HG02623 (cell line): Measurements from ENCODE around the gene RBM20.
A peak's percentile ranks its signal among the peaks of the same experiment; 100 is the strongest.

ENCODE experiments used
- ATAC-seq: cut with Tn5 transposase; IDR thresholded peaks from one replicate; pipeline ENCODE4 v1.9.1; 2021; ENCODE audit warnings: moderate library complexity; ENCODE audit not compliant: unreplicated experiment

Gene RBM20

DNA sequence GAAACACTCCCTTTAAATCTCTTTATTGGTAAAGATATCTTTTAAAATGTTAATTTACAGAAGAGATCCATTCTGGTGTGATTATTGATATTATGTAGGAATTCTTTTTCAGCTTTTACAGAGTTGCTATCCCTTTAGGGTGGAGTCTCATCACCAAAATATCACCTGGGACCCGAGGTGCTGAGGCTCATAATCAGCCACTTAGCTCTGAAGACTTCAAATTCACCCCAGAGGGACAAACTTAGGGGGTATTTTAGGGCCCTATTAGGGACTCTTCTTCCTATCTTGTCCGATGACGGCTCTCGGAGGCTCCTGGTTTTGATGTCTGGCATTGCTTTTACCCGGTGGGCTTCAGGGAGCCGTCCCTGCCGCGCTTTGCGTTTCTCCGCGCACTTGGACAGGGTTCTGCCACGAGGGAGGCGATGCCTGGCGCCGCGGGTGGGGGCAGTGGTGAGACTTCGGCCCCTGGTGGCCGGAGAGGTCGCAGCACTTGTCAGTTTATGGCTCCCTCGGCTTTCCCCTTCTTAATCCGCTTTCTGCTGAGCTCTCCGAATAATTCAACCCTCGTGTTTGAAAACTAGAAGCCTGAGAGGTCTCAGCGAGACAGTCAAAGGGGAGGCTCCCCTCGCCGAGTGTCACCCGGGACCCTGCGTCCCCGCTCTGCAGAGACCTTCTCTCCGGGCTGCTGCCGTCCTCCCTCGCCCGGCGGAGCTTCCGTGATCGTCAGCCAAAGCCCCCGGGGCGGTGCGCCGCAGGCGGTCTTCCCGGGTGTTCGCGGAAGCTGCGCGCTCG is 27.8 kb downstream of the RBM20 start:
- peak; percentile 98 for ATAC-seq

DNA sequence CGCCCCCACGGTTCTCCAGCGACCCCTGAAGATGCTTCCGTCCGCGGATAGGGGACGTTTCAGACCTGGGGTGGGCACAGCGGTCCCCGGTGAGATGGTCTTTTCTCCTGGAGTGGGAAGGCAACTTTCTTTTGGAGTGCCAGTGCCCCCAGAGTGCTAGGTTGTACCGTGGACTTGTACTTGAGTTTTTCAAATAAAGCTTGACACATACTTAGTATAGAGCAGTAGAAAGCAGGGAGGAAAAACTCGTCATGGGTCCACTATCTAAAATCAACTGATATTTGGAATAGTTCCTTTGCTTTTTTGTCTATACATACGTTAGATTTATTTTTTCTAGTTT is 28.4 kb downstream of the RBM20 start:
- peak; percentile 14 for ATAC-seq

DNA sequence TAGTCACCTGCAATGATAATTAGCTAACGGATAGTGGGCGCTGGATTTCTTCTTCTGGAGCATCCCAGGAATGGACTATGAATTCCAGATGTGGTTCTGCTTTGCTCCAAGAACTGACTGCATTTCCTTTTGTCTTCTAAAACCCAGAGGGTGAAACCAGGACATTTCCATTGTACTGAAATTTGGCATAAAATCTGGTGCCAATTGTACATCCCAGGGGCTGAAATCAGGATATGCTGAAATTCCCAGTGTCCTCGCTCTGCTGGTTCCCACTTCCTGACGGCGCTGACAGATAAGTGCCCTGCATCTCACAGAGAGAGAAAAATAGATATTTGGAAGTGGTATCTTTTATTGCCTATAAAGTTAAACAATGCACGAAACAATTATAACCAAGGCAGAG is 31.9 kb downstream of the RBM20 start:
- ATAC-seq: no peak

DNA sequence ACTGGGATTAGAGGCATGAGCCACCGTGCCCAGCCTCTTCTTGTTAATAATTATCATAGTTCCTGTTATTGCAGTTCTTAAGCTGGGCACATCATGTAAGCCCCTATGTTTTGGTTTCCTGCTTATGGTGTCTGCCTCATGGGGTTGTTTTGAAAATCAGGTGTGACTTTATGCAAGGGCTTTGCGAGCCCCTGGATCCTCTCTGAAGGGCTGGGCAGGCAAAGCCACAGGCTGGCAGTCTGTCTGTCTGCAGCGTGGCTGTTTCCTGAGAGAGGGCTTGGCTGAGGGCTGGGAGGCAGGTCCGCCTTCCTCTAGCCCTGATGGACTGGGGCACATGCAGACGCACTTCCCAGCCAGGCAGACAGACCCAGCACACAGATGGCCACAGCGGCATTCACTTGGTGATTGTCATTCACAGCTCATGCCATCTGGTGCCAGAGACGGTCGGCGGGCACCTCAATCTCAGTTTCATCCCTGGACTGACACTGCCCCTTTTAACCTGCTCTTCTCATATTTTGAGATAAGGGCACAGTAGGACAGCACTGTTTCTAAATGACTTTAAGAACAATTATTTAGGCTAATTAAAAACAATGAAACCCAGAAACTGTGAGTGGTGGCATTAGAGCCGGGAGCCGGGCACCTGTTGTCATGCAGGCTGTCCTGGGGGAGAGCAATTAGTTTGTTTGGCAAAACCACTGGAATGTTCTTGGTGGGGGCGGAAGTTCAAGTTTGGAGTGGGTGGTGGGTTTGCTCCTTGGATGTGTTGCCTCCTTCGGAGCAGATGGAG is 35.5 kb downstream of the RBM20 start:
- ATAC-seq: no peak

DNA sequence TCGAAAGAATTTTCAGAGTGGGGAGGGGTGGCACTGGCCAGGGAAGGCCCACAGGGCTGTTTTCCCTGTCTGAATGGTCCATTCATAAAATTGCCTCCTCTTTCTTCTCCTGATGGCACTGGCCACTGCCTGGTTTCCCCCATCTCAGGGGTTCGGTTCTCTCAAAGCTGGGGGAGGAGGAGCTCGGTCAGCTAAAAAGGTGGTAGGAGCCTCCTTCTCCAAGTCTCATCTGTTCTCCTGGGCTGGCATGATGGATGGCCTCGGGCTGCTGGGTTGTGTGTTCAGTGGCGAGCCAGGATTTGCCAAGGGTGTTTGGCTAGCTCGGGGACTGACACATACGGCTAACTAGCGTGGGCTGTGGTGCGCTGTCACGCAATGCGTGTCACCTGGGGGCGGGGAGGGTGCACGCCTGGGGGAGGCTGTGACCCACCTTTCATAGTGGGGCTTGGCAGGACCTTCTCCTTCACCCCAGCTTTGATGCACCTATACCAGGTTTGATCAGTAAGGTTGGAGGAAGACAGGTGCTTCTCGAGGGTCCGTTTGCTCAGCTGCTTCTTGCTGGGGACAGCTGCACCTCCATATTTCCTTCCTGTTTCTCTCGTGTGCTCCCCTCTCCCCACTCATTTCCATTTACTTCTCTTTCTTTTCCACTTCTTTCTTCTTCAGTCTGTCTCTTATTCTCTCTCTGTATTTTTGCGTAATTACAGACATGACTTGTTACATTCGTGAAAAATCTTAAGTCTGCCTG is 36.3 kb downstream of the RBM20 start:
- no peak for ATAC-seq

DNA sequence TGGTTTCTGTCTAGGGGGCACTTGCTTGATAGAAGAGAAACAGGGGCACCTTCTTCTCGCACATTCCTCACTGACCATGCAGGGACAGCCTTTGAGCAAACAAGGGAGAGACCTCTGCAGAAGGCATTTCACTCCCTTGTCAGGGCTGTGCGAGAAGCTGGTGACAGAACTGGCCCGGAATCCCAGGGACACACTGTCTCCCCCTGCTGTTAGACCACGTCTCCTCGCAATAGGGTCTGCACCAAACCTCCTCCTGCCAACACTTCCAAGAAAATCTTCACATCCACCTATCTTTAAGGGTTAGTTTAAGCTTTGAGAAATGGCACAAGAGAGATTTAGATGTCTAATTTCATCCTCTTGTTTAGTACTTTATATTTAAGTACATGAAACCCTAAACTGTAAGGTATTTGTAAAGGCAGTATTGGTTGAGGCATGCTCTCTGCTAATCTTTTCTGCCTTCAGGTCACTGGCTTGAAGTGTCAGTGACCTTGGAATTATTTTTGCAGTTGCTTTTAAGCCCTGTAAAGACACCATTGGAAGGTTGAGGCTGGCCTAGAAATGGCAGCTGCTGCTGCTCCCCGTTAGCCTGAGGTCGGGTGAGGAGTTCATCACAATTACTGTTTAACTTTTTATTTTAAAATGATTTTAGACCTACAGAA is 37.0 kb downstream of the RBM20 start:
- no peak for ATAC-seq

DNA sequence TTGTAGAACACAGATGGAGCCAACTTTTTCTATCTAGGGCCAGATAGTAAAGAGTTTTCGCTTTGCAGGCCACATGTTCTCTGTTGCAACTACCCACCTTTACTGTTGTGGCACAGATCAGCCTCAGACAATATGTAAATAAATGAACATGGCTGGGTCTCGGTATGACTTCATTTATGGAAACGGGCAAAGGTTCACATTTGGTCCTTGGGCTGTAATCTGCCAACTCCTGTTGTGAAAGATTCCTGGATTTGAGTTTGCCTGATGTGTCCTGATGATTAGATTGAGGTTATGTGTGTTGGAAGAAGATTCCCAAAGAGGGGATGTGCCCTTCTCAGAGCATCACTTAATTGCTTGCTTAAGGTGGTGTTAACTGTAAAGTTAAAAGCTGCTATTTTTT is 38.2 kb downstream of the RBM20 start:
- ATAC-seq: no peak

DNA sequence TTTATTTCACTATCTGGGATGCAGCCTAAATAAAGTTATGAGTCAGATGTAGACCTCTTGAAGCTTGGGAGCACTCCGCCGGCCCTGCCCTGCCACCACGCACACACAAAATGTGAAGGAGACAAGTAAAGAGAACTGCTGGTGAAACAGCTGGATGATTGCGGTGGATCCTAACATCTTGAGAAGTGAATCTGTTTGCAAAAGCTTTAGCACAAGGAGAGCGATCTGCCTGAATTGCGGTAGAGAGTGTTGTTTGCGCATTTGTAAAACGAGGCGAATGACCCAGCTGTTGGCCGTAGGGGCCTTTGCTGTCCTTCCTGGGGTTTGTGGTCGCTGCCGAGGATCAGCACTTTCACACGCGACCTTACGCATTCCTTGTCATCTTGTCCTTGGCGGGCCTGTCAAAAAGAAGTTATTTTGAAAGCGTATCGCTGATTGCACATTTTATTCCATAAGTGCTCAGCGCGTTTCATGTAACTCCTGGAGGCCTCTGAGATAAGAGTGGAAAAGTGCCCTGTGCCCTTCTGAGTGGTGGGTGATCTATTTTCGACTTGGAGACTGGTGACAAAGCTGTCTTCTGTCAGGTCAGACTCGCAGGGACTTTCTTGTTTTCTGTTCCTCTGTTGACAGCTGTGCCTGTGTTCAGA is 40.8 kb downstream of the RBM20 start:
- no peak for ATAC-seq

DNA sequence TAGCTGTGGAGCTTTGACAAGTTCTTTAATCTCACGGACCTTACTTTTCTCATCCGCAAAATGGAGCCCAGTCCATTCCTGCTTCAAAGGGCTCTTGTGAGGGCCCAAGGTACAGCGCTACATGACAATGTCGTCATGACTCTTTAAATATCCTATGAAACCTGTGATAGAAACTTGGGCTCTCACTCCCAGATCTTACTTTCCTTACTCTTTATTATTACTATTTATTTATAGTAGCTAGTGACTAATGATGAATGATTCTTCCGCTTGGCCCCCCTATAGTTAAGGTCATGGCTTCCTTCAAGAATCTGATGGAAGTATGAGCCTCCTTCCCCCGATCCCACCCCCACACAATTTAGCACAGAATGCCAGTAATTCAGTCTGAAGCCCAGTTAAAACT is 41.9 kb downstream of the RBM20 start:
- ATAC-seq: no peak

DNA sequence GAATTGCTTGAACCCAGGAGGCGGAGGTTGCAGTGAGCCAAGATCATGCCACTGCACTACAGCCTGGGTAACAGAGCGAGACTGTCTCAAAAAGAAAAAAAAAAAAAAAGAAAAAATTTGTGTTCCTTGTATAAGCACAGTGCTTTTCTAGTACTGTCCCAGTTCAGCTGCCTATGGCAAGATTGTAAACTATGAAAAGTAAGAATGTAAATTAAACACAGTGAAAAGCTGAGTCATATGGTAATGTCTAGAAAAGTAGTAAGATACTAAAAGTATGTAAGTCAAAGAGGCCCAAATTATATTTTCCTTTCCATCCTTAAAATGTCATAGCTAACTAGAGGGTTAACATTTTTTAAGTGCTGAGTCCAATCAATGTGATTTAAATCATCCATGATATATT is 42.8 kb downstream of the RBM20 start:
- ATAC-seq: no peak

DNA sequence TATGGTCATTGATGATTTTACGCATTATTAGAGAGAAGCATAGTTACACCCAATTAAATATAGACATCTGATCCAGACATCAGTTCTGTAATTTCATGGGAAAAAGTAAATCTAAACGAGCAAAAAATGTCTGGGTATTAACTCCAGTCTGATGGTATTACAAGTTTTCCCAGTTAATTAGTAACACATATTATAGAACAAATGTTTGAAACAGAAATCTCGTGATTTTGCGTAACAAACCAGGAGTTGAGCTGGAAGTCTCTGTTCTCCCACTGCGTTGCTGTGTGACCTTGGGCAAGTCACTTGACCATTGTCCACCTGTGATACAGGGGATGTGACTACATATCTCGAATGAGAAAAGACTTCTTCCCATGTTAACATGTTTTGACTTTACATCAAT is 43.3 kb downstream of the RBM20 start:
- no peak for ATAC-seq

DNA sequence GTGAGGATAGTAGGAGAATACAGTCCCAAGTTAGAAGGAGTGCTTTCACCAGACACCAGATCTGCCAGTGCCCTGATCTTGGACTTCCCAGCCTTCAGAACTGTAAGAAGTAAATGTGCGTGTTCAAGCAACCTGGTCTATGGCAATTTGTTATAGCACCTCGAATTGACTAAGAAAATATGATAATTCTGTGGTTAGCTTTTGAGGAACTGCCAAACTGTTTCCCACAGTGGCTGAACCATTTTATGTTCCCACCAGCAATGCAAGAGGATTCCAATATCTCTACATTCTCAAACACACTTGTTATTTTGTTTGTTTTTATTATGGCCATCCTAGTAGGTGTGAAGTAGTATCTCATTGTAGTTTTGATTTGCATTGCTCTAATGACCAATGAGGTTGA is 47.0 kb downstream of the RBM20 start:
- ATAC-seq: no peak

DNA sequence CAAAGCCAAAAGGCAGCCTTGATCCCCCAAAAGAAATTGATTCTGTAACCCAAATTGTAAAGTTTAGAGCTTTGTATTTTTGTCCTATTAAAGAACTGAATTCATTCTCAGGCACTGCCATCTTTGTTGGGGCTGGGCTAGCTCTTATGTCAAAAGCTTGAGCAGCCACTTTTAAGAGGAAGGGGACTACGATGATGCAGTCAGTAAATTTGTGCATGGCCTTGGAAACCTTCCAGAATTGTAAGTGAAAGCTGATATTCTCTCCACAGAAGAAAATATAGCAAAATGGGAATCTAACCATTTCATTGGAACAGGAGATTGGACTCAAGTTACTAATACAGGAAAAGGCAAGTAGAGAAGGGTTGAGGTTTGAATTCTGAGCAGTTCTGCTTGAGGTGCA is 50.1 kb downstream of the RBM20 start:
- no peak for ATAC-seq

DNA sequence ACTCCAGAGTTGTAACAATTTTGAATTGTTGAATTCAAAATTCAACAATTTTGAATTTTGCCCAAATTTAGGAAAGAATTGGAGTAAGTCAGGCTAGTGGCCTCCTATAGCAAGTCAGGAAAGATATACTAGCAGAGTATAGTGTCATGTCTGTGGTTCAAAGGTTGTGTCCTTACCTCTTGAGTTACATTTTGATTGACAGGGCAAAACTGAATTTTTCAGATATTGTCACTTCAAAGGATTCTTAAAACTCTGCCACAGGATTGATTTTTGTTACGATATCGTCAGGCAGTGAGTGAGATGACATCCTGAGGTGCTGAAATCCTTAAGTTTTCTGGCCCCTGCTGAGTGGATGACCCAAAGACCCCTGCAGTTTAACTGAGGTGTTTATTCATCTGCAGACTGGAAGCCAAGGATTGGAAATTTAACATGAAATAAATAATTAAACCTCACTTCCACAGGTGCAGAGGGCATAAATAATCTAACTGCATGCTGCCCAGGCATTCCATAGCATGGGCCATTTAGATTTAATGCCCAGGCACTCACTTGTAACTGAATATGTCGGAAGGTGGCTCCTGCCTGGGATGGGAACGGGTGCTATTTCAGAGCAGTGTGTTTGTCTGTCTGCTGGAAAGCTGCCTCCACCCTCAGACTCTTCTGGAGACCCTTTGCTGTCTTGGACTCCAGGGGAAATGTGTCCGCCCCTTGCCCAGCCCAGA is 50.8 kb downstream of the RBM20 start:
- no peak for ATAC-seq

DNA sequence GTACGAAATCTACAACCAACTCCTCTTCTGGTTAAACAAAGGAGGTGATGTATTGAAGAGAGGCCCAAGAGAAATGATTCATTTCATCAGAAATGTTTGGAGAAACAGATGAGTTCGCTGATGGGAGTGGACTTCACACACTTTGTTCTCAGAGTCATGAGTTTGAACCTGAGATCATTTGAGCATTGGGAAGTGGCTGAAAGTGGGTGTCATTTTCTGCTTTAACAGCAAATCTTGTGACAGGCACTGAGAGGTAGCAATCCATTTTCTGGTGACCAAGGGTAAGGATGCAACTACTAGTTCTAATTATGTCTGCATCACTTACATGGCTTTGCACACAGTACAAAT is 51.4 kb downstream of the RBM20 start:
- ATAC-seq: no peak

DNA sequence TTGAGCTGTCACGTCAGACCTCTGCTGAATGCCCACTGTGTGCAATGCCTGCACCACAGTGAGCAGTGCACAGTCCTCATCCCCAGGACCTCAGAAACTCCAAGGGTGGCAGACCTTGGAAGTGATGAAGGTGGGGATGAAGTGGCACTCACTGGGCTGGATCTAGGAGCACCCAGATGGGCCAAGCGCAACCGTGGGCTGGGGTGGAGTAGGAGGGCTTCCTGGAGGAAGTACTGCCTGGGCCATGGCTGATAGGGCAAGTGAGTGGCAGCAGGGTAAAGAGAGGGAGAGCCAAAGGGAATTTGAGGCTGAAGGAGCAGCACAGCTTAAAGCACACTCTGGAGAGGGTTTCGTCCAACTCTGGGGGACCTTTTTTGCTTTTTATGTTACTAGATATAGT is 52.3 kb downstream of the RBM20 start:
- no peak for ATAC-seq

DNA sequence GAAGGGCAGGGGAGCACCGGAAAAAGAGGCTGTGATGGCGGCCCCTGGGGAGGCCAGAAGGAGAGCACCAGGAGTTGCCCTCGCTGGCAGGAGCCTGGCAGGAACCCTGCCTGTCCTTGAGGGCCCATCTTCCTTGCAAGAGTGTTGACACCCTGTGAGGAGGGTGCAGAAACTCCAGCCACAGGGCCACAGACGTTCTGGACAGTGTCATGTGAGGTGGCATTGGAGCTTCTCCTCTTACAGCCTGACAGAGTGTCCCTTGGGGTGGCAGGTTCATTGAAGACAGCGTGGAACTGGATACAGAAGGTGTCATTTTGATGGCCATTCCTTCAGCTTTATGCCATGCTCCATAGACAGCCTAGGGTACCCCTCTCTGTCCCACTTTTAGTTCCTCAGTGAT is 54.2 kb downstream of the RBM20 start:
- ATAC-seq: no peak

DNA sequence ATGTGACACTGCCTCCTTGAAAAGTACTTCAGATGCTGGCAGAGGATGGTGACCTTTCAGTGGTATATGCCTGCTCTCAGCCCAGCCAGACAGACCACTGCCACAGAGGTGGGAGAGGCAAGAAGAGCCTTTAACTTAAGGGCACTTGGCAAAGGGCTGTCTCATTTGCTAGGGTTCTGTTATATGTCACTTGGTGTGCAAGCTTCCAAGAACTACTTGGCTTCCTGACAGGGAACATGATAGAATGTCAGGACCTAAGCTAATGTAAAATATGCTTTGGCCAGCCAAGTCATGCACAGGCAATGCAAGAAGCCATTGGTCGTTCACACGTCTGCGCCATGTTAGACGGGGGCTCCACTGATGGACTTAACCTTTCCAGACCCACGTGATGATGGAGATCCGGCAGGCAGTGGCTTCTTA is 54.7 kb downstream of the RBM20 start:
- no peak for ATAC-seq

DNA sequence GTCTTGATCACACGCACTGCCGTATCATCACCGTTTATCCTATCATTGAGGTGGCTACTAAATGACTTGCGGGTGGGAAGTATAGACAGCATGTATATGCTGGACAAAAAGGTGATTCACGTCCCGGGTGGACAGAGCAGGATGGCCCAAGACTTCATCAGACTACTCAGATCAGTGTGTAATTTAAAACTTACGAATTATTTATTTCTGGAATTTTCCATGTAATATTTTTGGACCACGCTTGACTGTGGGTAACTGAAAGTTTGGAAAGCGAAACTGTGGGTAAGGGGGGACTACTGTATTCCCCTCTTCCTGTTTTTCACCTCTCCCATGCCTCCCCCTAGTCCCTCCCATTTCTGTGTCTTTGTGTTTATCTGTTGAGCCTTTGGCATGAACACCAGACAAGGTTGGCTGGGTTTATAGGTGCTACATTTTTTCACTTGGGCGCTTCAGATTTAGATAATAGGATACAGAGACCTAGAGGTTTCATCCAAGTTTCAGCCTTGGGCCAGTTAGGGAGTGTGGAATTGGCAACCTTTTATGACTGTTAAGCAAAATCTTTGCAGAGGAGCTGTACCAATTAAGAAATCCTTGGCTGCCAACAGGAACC is 55.8 kb downstream of the RBM20 start:
- ATAC-seq: no peak
